HCT116 (cell line): ENCODE data around the gene VAV1. TPM values are rescaled to one million over a fixed set of nuclear protein-coding genes. Genes with fewer than 3 reads are reported as not detected.

Experiments
- ATAC-seq: fragments of 200-7000 bp; cut with Tn5 transposase; 2 replicates; pipeline ENCODE4 v1.9.1; 2020; ENCODE audit warnings: mild to moderate bottlenecking, moderate library complexity
- BruUV-seq: library from RNA; stranded (reverse); fragments of 400-500 nt; replicated peaks from 2 replicates; lab custom pipeline; 2021; lab: Mats Ljungman, UMichigan
- CTCF ChIA-PET: fragments of 300-600 bp; sonication (Branson Sonifier 250); formaldehyde crosslinking; loops from one replicate; lab custom pipeline; 2021; ENCODE audit warnings: antibody characterized with exemption; lab: Charles Lee
- POLR2A ChIA-PET: fragments of 300-600, 350-600 bp; sonication (Branson Sonifier 250); formaldehyde crosslinking; loops from one replicate; lab custom pipeline; 2021; ENCODE audit warnings: antibody characterized with exemption; lab: Charles Lee
- RAD21 ChIA-PET, 2 experiments: fragments of 300-600 bp; sonication (Branson Sonifier 250); formaldehyde crosslinking; loops; one replicate each; lab custom pipeline; 2023; ENCODE audit warnings: low total read pairs in 2 of 2; ENCODE audit not compliant: uncharacterized antibody in 2 of 2, unreplicated experiment in 2 of 2, low non-redundant PET in 1 of 2; lab: Charles Lee
- DNase-seq: peaks from one replicate; pipeline ENCODE4 v3.0.0-alpha.2; 2010; ENCODE audit warnings: low read depth, low spot score
- H2AFZ ChIP-seq: fragments of 200-600 bp; shearing (Covaris generic), sonication (generic); 2 replicates; pipeline ENCODE4 v1.6.1; 2017; ENCODE audit warnings: low read depth, mixed run types, mixed read lengths, antibody characterized with exemption, low read length; ENCODE audit not compliant: poor library complexity, severe bottlenecking
- H3K27ac ChIP-seq: 2 replicates; pipeline ENCODE4 v1.5.1; 2012; ENCODE audit warnings: low read depth, low read length
- H3K27me3 ChIP-seq: fragments of 200-600 bp; sonication (generic); 2 replicates; pipeline ENCODE4 v1.6.1; 2016; ENCODE audit warnings: mixed run types, low read length, mixed read lengths; ENCODE audit not compliant: insufficient read depth
- H3K36me3 ChIP-seq, 2 experiments: fragments of 200-500 bp in 1 of 2; fragments of 200-600 bp in 1 of 2; sonication (Bioruptor generic) in 1 of 2; sonication (generic) in 1 of 2; 2 replicates each; pipeline versions ENCODE4 v1.5.1 to v1.6.1; 2014 to 2016; ENCODE audit warnings: low read length in 2 of 2, inconsistent platforms in 1 of 2, mixed read lengths in 1 of 2, mixed run types in 1 of 2; ENCODE audit not compliant: insufficient read depth in 2 of 2, control insufficient read depth in 1 of 2
- H3K4me1 ChIP-seq, 2 experiments: fragments of 200-600 bp in 1 of 2; sonication (generic) in 1 of 2; 2 replicates each; pipeline versions ENCODE4 v1.5.1 to v1.6.1; 2012 to 2017; ENCODE audit warnings: low read length in 2 of 2, inconsistent platforms in 1 of 2, mild to moderate bottlenecking in 1 of 2, mixed read lengths in 1 of 2, mixed run types in 1 of 2, moderate library complexity in 1 of 2; ENCODE audit not compliant: insufficient read depth in 2 of 2, control insufficient read depth in 1 of 2
- H3K4me2 ChIP-seq: fragments of 200-600 bp; sonication (generic); 2 replicates; pipeline ENCODE4 v1.6.1; 2017; ENCODE audit warnings: mixed run types, low read length, mixed read lengths
- H3K4me3 ChIP-seq, 2 experiments: fragments of 200-600 bp in 1 of 2; sonication (generic) in 1 of 2; replicated peaks in 1 of 2; 2 replicates each; pipeline ENCODE4 v1.5.1; 2011 to 2016; ENCODE audit warnings: low read length in 2 of 2, control low read depth in 1 of 2, low read depth in 1 of 2, mild to moderate bottlenecking in 1 of 2, mixed read lengths in 1 of 2, mixed run types in 1 of 2
- H3K79me2 ChIP-seq: fragments of 200-600 bp; sonication (generic); 2 replicates; pipeline ENCODE4 v1.6.1; 2017; ENCODE audit warnings: mild to moderate bottlenecking, mixed run types, low read length, moderate library complexity, mixed read lengths; ENCODE audit not compliant: insufficient read depth
- H3K9ac ChIP-seq: fragments of 200-600 bp; sonication (generic); 2 replicates; pipeline ENCODE4 v1.6.1; 2016; ENCODE audit warnings: low read length, mixed read lengths
- H3K9me2 ChIP-seq: fragments of 200-600 bp; sonication (generic), shearing (Covaris generic); 2 replicates; pipeline ENCODE4 v1.6.1; 2017; ENCODE audit warnings: mixed run types, mild to moderate bottlenecking, moderate library complexity; ENCODE audit not compliant: insufficient read depth
- H3K9me3 ChIP-seq, 2 experiments: fragments of 200-500 bp in 1 of 2; fragments of 200-600 bp in 1 of 2; sonication (Bioruptor generic) in 1 of 2; sonication (generic) in 1 of 2; 2 replicates each; pipeline ENCODE4 v1.6.1; 2014 to 2017; ENCODE audit warnings: low read length in 2 of 2, mixed read lengths in 2 of 2, inconsistent platforms in 1 of 2, low read depth in 1 of 2, mild to moderate bottlenecking in 1 of 2, mixed run types in 1 of 2, moderate library complexity in 1 of 2; ENCODE audit not compliant: control insufficient read depth in 1 of 2, insufficient read depth in 1 of 2
- H4K20me1 ChIP-seq: fragments of 200-600 bp; sonication (generic), shearing (Covaris generic); 2 replicates; pipeline ENCODE4 v1.6.1; 2017; ENCODE audit warnings: mixed run types, mild to moderate bottlenecking, moderate library complexity; ENCODE audit not compliant: insufficient read depth
- ATF3 ChIP-seq: IDR thresholded peaks from 2 replicates; pipeline ENCODE4 v1.6.1; 2012
- CBX3 ChIP-seq: IDR thresholded peaks from 2 replicates; pipeline ENCODE4 v1.6.1; 2012; ENCODE audit warnings: low read depth
- POLR2AphosphoS5 ChIP-seq: IDR thresholded peaks from 2 replicates; pipeline ENCODE4 v1.6.1; 2011; ENCODE audit warnings: mild to moderate bottlenecking, low read depth, low read length, moderate library complexity
- TCF7L2 ChIP-seq: IDR thresholded peaks from 2 replicates; pipeline ENCODE4 v1.7.0; 2011; ENCODE audit warnings: borderline replicate concordance, inconsistent platforms; ENCODE audit not compliant: insufficient read depth, insufficient read length; ENCODE audit errors: extremely low read depth
- ZFX ChIP-seq: fragments of 450-650 bp; IDR thresholded peaks from 2 replicates; pipeline ENCODE4 v1.6.1; 2017
- intact Hi-C: fragments of 100-400 bp; cut with micrococcal nuclease; formaldehyde crosslinking; loops from 2 replicates; pipeline ENCODE4 v1.10.0; 2022
- total RNA-seq: library from RNA; stranded (reverse); gene quantifications from one replicate; pipeline ENCODE4 v1.2.1, GENCODE V29; 2021; ENCODE audit not compliant: unreplicated experiment

Gene VAV1
- total RNA-seq, 1 experiment from 2014 or later: 20.6 TPM

- Histone ChIP-seq H2AFZ (peak overlapping the region; percentile 37), H3K9ac (peak overlapping the region; percentile 69), H4K20me1 (no peaks in the 10 kb centered on the region), H3K27me3 (no peaks in the 10 kb centered on the region), H3K79me2 (peaks cover 59% of the 10 kb centered on the region), H3K27ac (peak overlapping the region; percentile 86), H3K9me3 (no peaks in the 10 kb centered on the region), H3K4me3 (peak overlapping the region; percentile 50 to 99), H3K4me1 (peaks cover 44 to 59% of the 10 kb centered on the region in 2 experiments), H3K9me2 (no peaks in the 10 kb centered on the region), H3K4me2 (peak overlapping the region; percentile 91), H3K36me3 (peaks cover 9 to 15% of the 10 kb centered on the region in 2 experiments; a peak in 3 of 4 replicates)
- ATAC-seq: no peak
- intact Hi-C loops: loop anchor here (1.0 to 5.0 kb wide), 4 partner anchors 28 to 367 kb away; partner anchors contain the start of genes ALKBH7 and SH2D3A
- CTCF ChIA-PET: interaction anchor here (0.7 to 3.9 kb wide), 7 partner anchors 10 to 222 kb away, joined by 3 to 91 read pairs (median 6); no protein-coding TSS in a partner anchor
- POLR2A ChIA-PET: interaction anchor here (0.6 to 3.1 kb wide), 4 partner anchors 15 to 124 kb away, joined by 3 to 13 read pairs (median 8); no protein-coding TSS in a partner anchor
- BruUV-seq: no TSS peak
- no peak for TF ChIP-seq ATF3
- TF ChIP-seq ZFX: peak; percentile 17; the same call in 1 of the 2 replicates
- peak; percentile 23 for TF ChIP-seq TCF7L2
- DNase-seq: no peak
- RAD21 ChIA-PET: interaction anchor here (1.1 to 2.3 kb wide), 5 partner anchors 29 to 222 kb away, joined by 5 to 16 read pairs (median 6); no protein-coding TSS in a partner anchor
Measured at GRCh38 chr19:6738787-6739389, 33.6 kb upstream of the VAV1 start.

GRCh38 chr19:6739390-6739882 lies 33.1 kb upstream of the VAV1 start, which contains the start of gene TRIP10:
TRIP10 (plus strand) TSS chr19:6739680; CDS start chr19:6739762, 82 bp downstream.
- BruUV-seq: no TSS peak
- no peak for DNase-seq

More at GRCh38 chr19:6739390-6739882, 33.1 kb upstream of the VAV1 start, which contains the start of gene TRIP10:
- ChIA-PET RAD21 (interaction anchor here in 1 of 2 experiments (2.3 kb wide), 1 partner anchor 124 kb away, joined by 16 read pairs; no protein-coding TSS in a partner anchor), CTCF (interaction anchor here (1.4 to 3.9 kb wide), 2 partner anchors 29 to 123 kb away, joined by 6 to 91 read pairs; no protein-coding TSS in a partner anchor), POLR2A (interaction anchor here (1.8 kb wide), 1 partner anchor 89 kb away, joined by 5 read pairs; no protein-coding TSS in a partner anchor)
- Histone ChIP-seq H3K4me3 (peak within 1 kb of the TSS; percentile 95 to 99), H3K9me2 (no peaks in the 10 kb centered on the region), H3K27me3 (no peaks in the 10 kb centered on the region), H3K4me2 (peak within 1 kb of the TSS; percentile 98), H3K4me1 (peaks cover 50 to 64% of the 10 kb centered on the region in 2 experiments), H3K36me3 (peaks cover 9 to 15% of the 10 kb centered on the region in 2 experiments; a peak in 3 of 4 replicates), H4K20me1 (no peaks in the 10 kb centered on the region), H3K9ac (peak within 1 kb of the TSS; percentile 99), H3K27ac (peak within 1 kb of the TSS; percentile 90), H3K9me3 (no peaks in the 10 kb centered on the region), H3K79me2 (peaks cover 62% of the 10 kb centered on the region), H2AFZ (peak within 1 kb of the TSS; percentile 37)
- intact Hi-C loops: loop anchor here (1.0 to 5.0 kb wide), 3 partner anchors 28 to 367 kb away; partner anchors contain the start of genes ALKBH7 and SH2D3A
- ATAC-seq: peak; percentile 2
- TF ChIP-seq POLR2AphosphoS5 (peak; percentile 57), CBX3 (no peak)
